Fibroblast of lung (primary cell): ENCODE results near the gene ERICH6B. TPM values are rescaled to one million over a fixed set of nuclear protein-coding genes. Genes with fewer than 3 reads are reported as not detected.

Source experiments
- DNase-seq, 2 donors: peaks; one replicate each; pipeline versions ENCODE4 v3.0.0 to v3.0.0-alpha.2; 2010; ENCODE audit warnings: low read depth in 2 of 2
- H2AFZ ChIP-seq: 2 replicates; pipeline ENCODE4 v1.5.1; 2012; ENCODE audit warnings: low read length, control low read depth, inconsistent platforms
- H3K27ac ChIP-seq: 2 replicates; pipeline ENCODE4 v1.5.1; 2011; ENCODE audit warnings: low read length, control low read depth; ENCODE audit not compliant: insufficient read depth
- H3K27me3 ChIP-seq: 2 replicates; pipeline ENCODE4 v1.5.1; 2011; ENCODE audit warnings: mild to moderate bottlenecking, low read length; ENCODE audit not compliant: control insufficient read depth, insufficient read depth
- H3K36me3 ChIP-seq: 2 replicates; pipeline ENCODE4 v1.5.1; 2011; ENCODE audit warnings: low read length; ENCODE audit not compliant: control insufficient read depth, insufficient read depth
- H3K4me1 ChIP-seq: 2 replicates; pipeline ENCODE4 v1.5.1; 2011; ENCODE audit warnings: low read length; ENCODE audit not compliant: control insufficient read depth, insufficient read depth; ENCODE audit errors: extremely low read depth
- H3K4me2 ChIP-seq: 2 replicates; pipeline ENCODE4 v1.5.1; 2011; ENCODE audit warnings: low read length, control low read depth; ENCODE audit not compliant: insufficient read depth; ENCODE audit errors: extremely low read depth
- H3K4me3 ChIP-seq, 4 experiments: fragments of 200-600 bp in 1 of 4; sonication (generic) in 1 of 4; replicated peaks in 1 of 4; 2 replicates each; pipeline ENCODE4 v1.5.1; 2011 to 2016; ENCODE audit warnings: low read length in 4 of 4, low read depth in 3 of 4, mild to moderate bottlenecking in 3 of 4, control low read depth in 2 of 4, inconsistent platforms in 1 of 4, mixed read lengths in 1 of 4; ENCODE audit not compliant: insufficient read depth in 1 of 4; ENCODE audit errors: control extremely low read depth in 1 of 4
- H3K79me2 ChIP-seq: 2 replicates; pipeline ENCODE4 v1.5.1; 2012; ENCODE audit warnings: mild to moderate bottlenecking, low read length, inconsistent platforms; ENCODE audit not compliant: control insufficient read depth, insufficient read depth
- H3K9ac ChIP-seq: 2 replicates; pipeline ENCODE4 v1.5.1; 2011; ENCODE audit warnings: mild to moderate bottlenecking, low read length, control low read depth; ENCODE audit not compliant: insufficient read depth
- H3K9me3 ChIP-seq: 2 replicates; pipeline ENCODE4 v1.5.1; 2012; ENCODE audit warnings: low read depth, low read length; ENCODE audit not compliant: control insufficient read depth, insufficient read depth
- H4K20me1 ChIP-seq: 2 replicates; pipeline ENCODE4 v1.5.1; 2011; ENCODE audit warnings: low read length; ENCODE audit not compliant: control insufficient read depth, insufficient read depth; ENCODE audit errors: extremely low read depth
- CTCF ChIP-seq, 2 donors: IDR thresholded peaks in 1 of 2; conservative IDR thresholded peaks in 1 of 2; 1 replicate in 1 of 2; 2 replicates in 1 of 2; pipeline ENCODE4 v1.5.1; 2011 to 2012; ENCODE audit warnings: low read length in 2 of 2, control low read depth in 1 of 2, inconsistent platforms in 1 of 2, low read depth in 1 of 2, mild to moderate bottlenecking in 1 of 2
- EZH2 ChIP-seq: IDR thresholded peaks from 2 replicates; pipeline ENCODE4 v1.5.1; 2012; ENCODE audit warnings: low read length, control low read depth, mild to moderate bottlenecking; ENCODE audit errors: missing control alignments
- polyA plus RNA-seq, 2 donors: library from polyadenylated mRNA; depleted of rRNA in 1 of 2; stranded (reverse) in 1 of 2; unstranded in 1 of 2; fragments of >200 nt; gene quantifications; 2 replicates each; pipeline ENCODE4 v1.2.1, GENCODE V29; 2011 to 2012; ENCODE audit warnings: missing spikeins in 1 of 2
- total RNA-seq: library from RNA; depleted of rRNA; stranded (reverse); fragments of >200 nt; gene quantifications from 2 replicates; pipeline ENCODE4 v1.2.1, GENCODE V29; 2014

ERICH6B gene
- total and polyA plus RNA-seq, 2 donors (not counting 1 experiment from before 2014, with no cell fraction given), result not detected

GRCh38 chr13:45627656-45628055 lies 12.1 kb upstream of the ERICH6B start:
- Histone ChIP-seq H4K20me1 (no peaks in the 10 kb centered on the region), H3K4me2 (no peak overlapping the region), H3K79me2 (no peaks in the 10 kb centered on the region), H3K9ac (no peak overlapping the region), H3K27ac (no peak overlapping the region), H3K4me1 (no peaks in the 10 kb centered on the region), H2AFZ (no peak overlapping the region), H3K4me3 (no peak overlapping the region), H3K27me3 (peaks cover 14% of the 10 kb centered on the region), H3K9me3 (no peaks in the 10 kb centered on the region), H3K36me3 (no peaks in the 10 kb centered on the region)
- TF ChIP-seq CTCF (conservative IDR thresholded peaks at IDR 0.05 in 1 of 2, IDR thresholded peaks at IDR 0.05 in 1 of 2; ENCODE audit: low read depth in 1 of 2, low read length in 2 of 2) (no peak), EZH2 (no peak)
- no peak for DNase-seq

GRCh38 chr13:45626731-45627374 lies 11.3 kb upstream of the ERICH6B start:
- no peak for TF ChIP-seq EZH2
- TF ChIP-seq CTCF (conservative IDR thresholded peaks at IDR 0.05 in 1 of 2, IDR thresholded peaks at IDR 0.05 in 1 of 2; ENCODE audit: low read depth in 1 of 2, low read length in 2 of 2), result no peak
- DNase-seq, result peak in 1 of 2 donors; percentile 26
- Histone ChIP-seq H2AFZ (no peak overlapping the region), H3K9me3 (no peaks in the 10 kb centered on the region), H3K27me3 (peaks cover 14% of the 10 kb centered on the region), H3K79me2 (no peaks in the 10 kb centered on the region), H3K4me2 (no peak overlapping the region), H4K20me1 (no peaks in the 10 kb centered on the region), H3K4me1 (no peaks in the 10 kb centered on the region), H3K27ac (no peak overlapping the region), H3K4me3 (no peak overlapping the region), H3K36me3 (no peaks in the 10 kb centered on the region), H3K9ac (no peak overlapping the region)

GRCh38 chr13:45623516-45624090 lies 8.1 kb upstream of the ERICH6B start:
- Histone ChIP-seq H3K4me2 (no peak overlapping the region), H2AFZ (no peak overlapping the region), H3K79me2 (no peaks in the 10 kb centered on the region), H4K20me1 (no peaks in the 10 kb centered on the region), H3K36me3 (no peaks in the 10 kb centered on the region), H3K9ac (no peak overlapping the region), H3K9me3 (no peaks in the 10 kb centered on the region), H3K27me3 (peaks cover 11% of the 10 kb centered on the region), H3K27ac (no peak overlapping the region), H3K4me1 (no peaks in the 10 kb centered on the region), H3K4me3 (no peak overlapping the region)
- DNase-seq, result peak in 1 of 2 donors; percentile 36
- peak; percentile 45 to 54 for TF ChIP-seq CTCF (conservative IDR thresholded peaks at IDR 0.05 in 1 of 2, IDR thresholded peaks at IDR 0.05 in 1 of 2; ENCODE audit: low read depth in 1 of 2, low read length in 2 of 2)
- TF ChIP-seq EZH2, result no peak
